Heart right ventricle (tissue), 16 donors: ENCODE measurements around the gene CBARP. TPM values are rescaled to one million over a fixed set of nuclear protein-coding genes. Genes with fewer than 3 reads are reported as not detected.

Experiments used
- ATAC-seq, 8 donors: fragments of 200-7000 bp; cut with Tn5 transposase; one replicate each; pipeline ENCODE4 v1.9.1; 2020; ENCODE audit warnings: mild to moderate bottlenecking in 8 of 8, moderate library complexity in 8 of 8, moderate number of reproducible peaks in 1 of 8
- DNase-seq, 2 donors: peaks; one replicate each; pipeline ENCODE4 v3.0.0-alpha.2; 2020
- H3K27ac ChIP-seq, 10 donors: fragments of 200-600 bp; sonication (generic) in 2 of 10; one replicate each; pipeline versions ENCODE4 v1.5.0 to v1.8.0; 2020 to 2022; ENCODE audit warnings: mild to moderate bottlenecking in 3 of 10
- H3K27me3 ChIP-seq, 7 donors: fragments of 200-600 bp; one replicate each; pipeline ENCODE4 v1.8.0; 2021 to 2022; ENCODE audit warnings: mild to moderate bottlenecking in 2 of 7
- H3K36me3 ChIP-seq, 9 donors: fragments of 200-600 bp; sonication (generic) in 1 of 9; one replicate each; pipeline versions ENCODE4 v1.5.0 to v1.8.0; 2020 to 2022; ENCODE audit warnings: mild to moderate bottlenecking in 2 of 9
- H3K4me1 ChIP-seq, 9 donors: fragments of 200-600 bp; sonication (generic) in 1 of 9; one replicate each; pipeline versions ENCODE4 v1.5.0 to v1.8.0; 2020 to 2022; ENCODE audit warnings: mild to moderate bottlenecking in 4 of 9
- H3K4me3 ChIP-seq, 10 donors: fragments of 200-600 bp; sonication (generic) in 2 of 10; one replicate each; pipeline versions ENCODE4 v1.5.0 to v1.8.0; 2020 to 2022; ENCODE audit warnings: mild to moderate bottlenecking in 7 of 10, moderate library complexity in 2 of 10
- H3K9me3 ChIP-seq, 11 donors: fragments of 200-600 bp in 10 of 11; sonication (generic) in 2 of 11; one replicate each; pipeline versions ENCODE4 v1.5.0 to v1.8.0; 2013 to 2022; ENCODE audit warnings: mild to moderate bottlenecking in 2 of 11, control low read depth in 1 of 11, moderate library complexity in 1 of 11
- WGBS, 2 donors: extraction: QIAGEN DNeasy Blood & Tissue Kit; methylation state at CpG; one replicate each; pipeline ENCODE4 v1.1.7; 2013; ENCODE audit warnings: inconsistent platforms in 1 of 2; 5-methylcytosine and 5-hydroxymethylcytosine counted together
- intact Hi-C, 10 donors: fragments of 100-400 bp; cut with DNase I; formaldehyde crosslinking; loops; one replicate each; pipeline versions ENCODE4 v1.11.1 to v1.14.2; 2022
- polyA plus RNA-seq, 2 donors: library from polyadenylated mRNA; stranded (reverse); fragments of 200-250 nt; gene quantifications; one replicate each; pipeline ENCODE4 v1.2.3, GENCODE V29; 2013
- total RNA-seq, 10 donors: library from RNA; stranded (reverse); fragmentation: NEBNext Ultra II Directional in 3 of 10; extraction: Animal tissue kit (Norgen Biotek cat#: 25700) in 3 of 10; gene quantifications; one replicate each; pipeline versions ENCODE4 v1.2.1 to v1.2.4, GENCODE V29; 2021 to 2023
- TF ChIP-seq, protein P1 (sequence below), 9 donors: fragments of 200-600 bp; sonication (generic) in 2 of 9; IDR thresholded peaks; one replicate each; pipeline versions ENCODE4 v1.5.0 to v1.8.0; 2021 to 2022; ENCODE audit warnings: antibody characterized with exemption in 9 of 9, mild to moderate bottlenecking in 5 of 9, moderate library complexity in 1 of 9
- donor health status: Arrhythmogenic right ventricular cardiomyopathy.
- donor health status: ischemic (EF 13 %, LVEDD 7.1; RV severe dilation, severe dysfunction).
- donor health status: healthy with polysubstance abuse.
- donor health status: DM: no; HTN: yes; CAD: no.
- donor health status: DM: no; HTN: no; CAD: no.
- donor health status: ischemic (EF 25% LVEDD 6.9; RV normal size, moderate dysfunction).
- donor health status: ischemic (EF 25% LVEDD 5.7; RV mildly dilated, moderate dysfunction).
- donor health status: healthy.
- donor health status: DM: yes; HTN: yes; CAD: no.
- donor health status: Ischemic cardiomyopathy.
- donor health status: ischemic (EF 35%, LVEDD 5.7; RV mildly dilated, moderate dysfunction).
- donor health status: nonischemic (EF 11% LVEDD 7.7; RV severe dilation, severe dysfunction).
- donor health status: DM: yes; HTN: yes; CAD: no.
- donor health status: PGD.
- donor health status: ischemic (EF 29% LVEDD 5.4; RV normal size, mild dysfunction).
- donor health status: nonischemic (EF 23%, LVEDD 6.1; RV moderate dilation, normal function).

Gene CBARP
- total and polyA plus RNA-seq, 12 donors, result 0.73 to 2.2 (median 1.3) TPM

DNA sequence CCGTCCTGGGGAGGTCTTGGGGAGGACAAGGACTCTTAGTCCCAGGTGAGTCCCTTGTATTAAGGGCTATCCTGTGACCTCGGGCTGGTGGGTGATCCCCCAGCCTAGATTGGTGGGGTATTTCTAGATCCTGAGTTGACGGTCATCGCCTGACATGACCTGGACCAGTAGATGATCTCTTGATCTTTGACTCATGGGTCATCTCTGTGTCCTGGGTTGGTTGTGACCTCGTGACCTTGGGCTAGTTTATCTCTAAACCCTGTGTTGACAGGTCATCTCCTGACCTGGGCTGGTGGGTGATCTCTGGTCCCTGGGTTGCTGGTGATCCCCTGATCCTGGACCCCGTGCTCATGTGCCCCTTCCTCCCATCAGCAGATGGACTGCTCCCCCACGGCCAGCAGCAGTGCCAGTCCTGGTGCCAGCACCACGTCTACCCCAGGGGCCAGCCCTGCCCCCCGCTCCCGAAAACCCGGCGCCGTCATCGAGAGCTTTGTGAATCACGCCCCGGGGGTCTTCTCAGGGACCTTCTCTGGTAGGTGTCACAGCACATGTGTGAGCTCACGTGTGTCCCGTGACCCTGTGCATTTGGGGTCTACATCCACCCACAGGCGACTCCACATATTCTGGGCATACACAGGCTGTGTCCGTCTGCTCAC, 16.9 kb upstream of the CBARP start:
- peak overlapping the region; percentile 95 to 100 (median 100) for H3K27ac ChIP-seq
- no peak for ATAC-seq
- DNase-seq, result no peak
- TF ChIP-seq, protein P1, sequence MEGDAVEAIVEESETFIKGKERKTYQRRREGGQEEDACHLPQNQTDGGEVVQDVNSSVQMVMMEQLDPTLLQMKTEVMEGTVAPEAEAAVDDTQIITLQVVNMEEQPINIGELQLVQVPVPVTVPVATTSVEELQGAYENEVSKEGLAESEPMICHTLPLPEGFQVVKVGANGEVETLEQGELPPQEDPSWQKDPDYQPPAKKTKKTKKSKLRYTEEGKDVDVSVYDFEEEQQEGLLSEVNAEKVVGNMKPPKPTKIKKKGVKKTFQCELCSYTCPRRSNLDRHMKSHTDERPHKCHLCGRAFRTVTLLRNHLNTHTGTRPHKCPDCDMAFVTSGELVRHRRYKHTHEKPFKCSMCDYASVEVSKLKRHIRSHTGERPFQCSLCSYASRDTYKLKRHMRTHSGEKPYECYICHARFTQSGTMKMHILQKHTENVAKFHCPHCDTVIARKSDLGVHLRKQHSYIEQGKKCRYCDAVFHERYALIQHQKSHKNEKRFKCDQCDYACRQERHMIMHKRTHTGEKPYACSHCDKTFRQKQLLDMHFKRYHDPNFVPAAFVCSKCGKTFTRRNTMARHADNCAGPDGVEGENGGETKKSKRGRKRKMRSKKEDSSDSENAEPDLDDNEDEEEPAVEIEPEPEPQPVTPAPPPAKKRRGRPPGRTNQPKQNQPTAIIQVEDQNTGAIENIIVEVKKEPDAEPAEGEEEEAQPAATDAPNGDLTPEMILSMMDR (IDR thresholded peaks at IDR 0.05), result no peak
- intact Hi-C loops, result no loop called here
- H3K9me3 ChIP-seq, result no peaks in the 10 kb centered on the region
- H3K4me1 ChIP-seq, result peaks cover 41 to 89% (median 81%) of the 10 kb centered on the region in 9 donors
- peaks cover 15 to 81% (median 50%) of the 10 kb centered on the region in 9 donors for H3K36me3 ChIP-seq
- 83 to 87% methylated on average over 20 of the region's 20 CpGs for WGBS, 2 donors
- H3K4me3 ChIP-seq, result peak overlapping the region in 8 of 10 donors; percentile 82 to 99 (median 94)
- H3K27me3 ChIP-seq, result no peaks in the 10 kb centered on the region

GRCh38 chr19:1254081-1254527, 16.3 kb upstream of the CBARP start:
- no peak for ATAC-seq
- intact Hi-C loops, result no loop called here
- peaks cover 15 to 79% (median 50%) of the 10 kb centered on the region in 9 donors for H3K36me3 ChIP-seq
- no peak for DNase-seq
- peak overlapping the region; percentile 95 to 100 (median 100) for H3K27ac ChIP-seq
- H3K9me3 ChIP-seq, result no peaks in the 10 kb centered on the region
- peak overlapping the region; percentile 58 to 99 (median 94) for H3K4me3 ChIP-seq
- peaks cover 37 to 83% (median 76%) of the 10 kb centered on the region in 9 donors for H3K4me1 ChIP-seq
- WGBS, 2 donors, result 71 to 74% methylated on average over 37 of the region's 37 CpGs
- TF ChIP-seq, protein P1 (IDR thresholded peaks at IDR 0.05), result no peak
- no peaks in the 10 kb centered on the region for H3K27me3 ChIP-seq

- H3K36me3 ChIP-seq, result peaks cover 15 to 74% (median 49%) of the 10 kb centered on the region in 9 donors
- peak overlapping the region; percentile 58 to 99 (median 94) for H3K4me3 ChIP-seq
- no peaks in the 10 kb centered on the region for H3K27me3 ChIP-seq
- intact Hi-C loops, result no loop called here
- TF ChIP-seq, protein P1 (IDR thresholded peaks at IDR 0.05), result no peak
- DNase-seq (no peak), ATAC-seq (no peak)
- H3K4me1 ChIP-seq, result peaks cover 36 to 78% (median 71%) of the 10 kb centered on the region in 9 donors
- WGBS, 2 donors, result 42 to 47% methylated on average over 23 of the region's 23 CpGs
- H3K9me3 ChIP-seq, result no peaks in the 10 kb centered on the region
- peak overlapping the region; percentile 95 to 100 (median 100) for H3K27ac ChIP-seq
Observed at GRCh38 chr19:1253514-1254080, 15.8 kb upstream of the CBARP start.

- Histone ChIP-seq H3K36me3 (peaks cover 15 to 68% (median 42%) of the 10 kb centered on the region in 9 donors), H3K4me1 (peaks cover 35 to 75% (median 67%) of the 10 kb centered on the region in 9 donors)
- intact Hi-C loops, result no loop called here
Observed at GRCh38 chr19:1252821-1253513, 15.2 kb upstream of the CBARP start.

More at GRCh38 chr19:1252821-1253513, 15.2 kb upstream of the CBARP start:
- DNase-seq (peak; percentile 91 to 94), ATAC-seq (peak; percentile 16 to 73 (median 57))
- TF ChIP-seq, protein P1 (IDR thresholded peaks at IDR 0.05), result peak in 5 of 9 donors; percentile 16 to 37 (median 30)
- 1 to 2% methylated on average over 20 to 26 of the region's 26 CpGs for WGBS, 2 donors
- Histone ChIP-seq H3K9me3 (no peaks in the 10 kb centered on the region), H3K27me3 (no peaks in the 10 kb centered on the region), H3K27ac (peak overlapping the region; percentile 95 to 100 (median 100)), H3K4me3 (peak overlapping the region; percentile 58 to 99 (median 94))
